ENCODE data around the gene CBLL1. TPM values are rescaled to one million over a fixed set of nuclear protein-coding genes. Genes with fewer than 3 reads are reported as not detected.

Gene CBLL1
- total and polyA plus RNA-seq, 2 of the 13 experiments (the other 11 are each of a cell fraction or from before 2014, with no cell fraction given) = 8.8 to 10.5 TPM

- peak; percentile 67; the same call in 1 of the 2 replicates for TF ChIP-seq ZNF430 (CRISPR knock-in tag; IDR thresholded peaks at IDR 0.05)
- no peak for TF ChIP-seq SNAPC2 (CRISPR knock-in tag; IDR thresholded peaks at IDR 0.05)
- peak; percentile 70; the same call in 1 of the 2 replicates for TF ChIP-seq YEATS4 (CRISPR knock-in tag; IDR thresholded peaks at IDR 0.05; ENCODE audit: borderline replicate concordance)
- no peak for TF ChIP-seq TBP (CRISPR knock-in tag; IDR thresholded peaks at IDR 0.05)
- TF ChIP-seq ATF7-NPFF (CRISPR knock-in tag; IDR thresholded peaks at IDR 0.05; ENCODE audit: low read depth) = peak; percentile 63; the same call in 1 of the 2 replicates
- TF ChIP-seq, protein P1, sequence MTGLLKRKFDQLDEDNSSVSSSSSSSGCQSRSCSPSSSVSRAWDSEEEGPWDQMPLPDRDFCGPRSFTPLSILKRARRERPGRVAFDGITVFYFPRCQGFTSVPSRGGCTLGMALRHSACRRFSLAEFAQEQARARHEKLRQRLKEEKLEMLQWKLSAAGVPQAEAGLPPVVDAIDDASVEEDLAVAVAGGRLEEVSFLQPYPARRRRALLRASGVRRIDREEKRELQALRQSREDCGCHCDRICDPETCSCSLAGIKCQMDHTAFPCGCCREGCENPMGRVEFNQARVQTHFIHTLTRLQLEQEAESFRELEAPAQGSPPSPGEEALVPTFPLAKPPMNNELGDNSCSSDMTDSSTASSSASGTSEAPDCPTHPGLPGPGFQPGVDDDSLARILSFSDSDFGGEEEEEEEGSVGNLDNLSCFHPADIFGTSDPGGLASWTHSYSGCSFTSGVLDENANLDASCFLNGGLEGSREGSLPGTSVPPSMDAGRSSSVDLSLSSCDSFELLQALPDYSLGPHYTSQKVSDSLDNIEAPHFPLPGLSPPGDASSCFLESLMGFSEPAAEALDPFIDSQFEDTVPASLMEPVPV (CRISPR knock-in tag; IDR thresholded peaks at IDR 0.05) = no peak; the same call in 1 of the 2 replicates
- TF ChIP-seq, protein P2, sequence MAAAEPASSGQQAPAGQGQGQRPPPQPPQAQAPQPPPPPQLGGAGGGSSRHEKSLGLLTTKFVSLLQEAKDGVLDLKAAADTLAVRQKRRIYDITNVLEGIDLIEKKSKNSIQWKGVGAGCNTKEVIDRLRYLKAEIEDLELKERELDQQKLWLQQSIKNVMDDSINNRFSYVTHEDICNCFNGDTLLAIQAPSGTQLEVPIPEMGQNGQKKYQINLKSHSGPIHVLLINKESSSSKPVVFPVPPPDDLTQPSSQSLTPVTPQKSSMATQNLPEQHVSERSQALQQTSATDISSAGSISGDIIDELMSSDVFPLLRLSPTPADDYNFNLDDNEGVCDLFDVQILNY (CRISPR knock-in tag; conservative IDR thresholded peaks at IDR 0.05) = no peak
- TF ChIP-seq ZNF782 (CRISPR knock-in tag; IDR thresholded peaks at IDR 0.05; ENCODE audit: borderline replicate concordance) = no peak
- peak; percentile 25; the same call in 1 of the 2 replicates for TF ChIP-seq ZNF451 (CRISPR knock-in tag; IDR thresholded peaks at IDR 0.05)
- TF ChIP-seq ZKSCAN8 (CRISPR knock-in tag; IDR thresholded peaks at IDR 0.05; ENCODE audit: borderline replicate concordance) = no peak
- TF ChIP-seq RXRA (CRISPR knock-in tag; IDR thresholded peaks at IDR 0.05) = no peak; the same call in none of the 2 replicates
- peak; percentile 96 for TF ChIP-seq ELF1 (CRISPR knock-in tag; IDR thresholded peaks at IDR 0.05)
- TF ChIP-seq RARG (CRISPR knock-in tag; IDR thresholded peaks at IDR 0.05; ENCODE audit: low read depth) = no peak
- TF ChIP-seq AKNA (CRISPR knock-in tag; IDR thresholded peaks at IDR 0.05; ENCODE audit: borderline replicate concordance) = no peak
- no peak; the same call in 1 of the 2 replicates for TF ChIP-seq NR2C2 (CRISPR knock-in tag; IDR thresholded peaks at IDR 0.05; ENCODE audit: borderline replicate concordance)
- TF ChIP-seq EHMT2 (IDR thresholded peaks at IDR 0.05; ENCODE audit: borderline replicate concordance, low read depth, low read length) = no peak
- no peak for TF ChIP-seq ZNF225 (CRISPR knock-in tag; IDR thresholded peaks at IDR 0.05)
- TF ChIP-seq MED1 (CRISPR knock-in tag; IDR thresholded peaks at IDR 0.05) = peak; percentile 63
- no peak for TF ChIP-seq HDAC6 (IDR thresholded peaks at IDR 0.05; ENCODE audit: low read depth, low read length)
- no peak; the same call in 1 of the 2 replicates for TF ChIP-seq MTERF4 (CRISPR knock-in tag; IDR thresholded peaks at IDR 0.05)
- TF ChIP-seq FOSL1 (CRISPR knock-in tag; IDR thresholded peaks at IDR 0.05; ENCODE audit: borderline replicate concordance) = no peak
These were observed at the start of gene CBLL1 (continued) for GRCh38 chr7:107743567-107744344.

All from HepG2 (cell line).